ENCODE data around the gene FUT6.
"Not testable (repeated sequence)": the region's sequence is repeated elsewhere in the genome, so short reads cannot be mapped to it uniquely, and the experiment has no call there.

FUT6 gene

GRCh38 chr19:5874496-5874895 is 35.0 kb upstream of the FUT6 start:
- not testable (repeated sequence) for H3K9me3 ChIP-seq (ENCODE audit: control insufficient read depth, insufficient read depth, low read depth, low read length); H3K27ac ChIP-seq (ENCODE audit: low read depth, low read length); H3K4me1 ChIP-seq (ENCODE audit: control insufficient read depth, insufficient read depth, low read length); H3K27me3 ChIP-seq (ENCODE audit: control insufficient read depth, insufficient read depth, low read length); H3K36me3 ChIP-seq (ENCODE audit: control insufficient read depth, insufficient read depth, low read length); H3K4me3 ChIP-seq (ENCODE audit: low read depth, low read length); H3K9ac ChIP-seq (ENCODE audit: low read length)

- H3K9ac ChIP-seq (ENCODE audit: low read length): no peak overlapping the region
- H3K27me3 ChIP-seq (ENCODE audit: control insufficient read depth, insufficient read depth, low read length): no peaks in the 10 kb centered on the region
- no peak overlapping the region for H3K27ac ChIP-seq (ENCODE audit: low read depth, low read length)
- H3K36me3 ChIP-seq (ENCODE audit: control insufficient read depth, insufficient read depth, low read length): no peaks in the 10 kb centered on the region
- no peaks in the 10 kb centered on the region for H3K4me1 ChIP-seq (ENCODE audit: control insufficient read depth, insufficient read depth, low read length)
- no peak overlapping the region for H3K4me3 ChIP-seq (ENCODE audit: low read depth, low read length)
- no peaks in the 10 kb centered on the region for H3K9me3 ChIP-seq (ENCODE audit: control insufficient read depth, insufficient read depth, low read depth, low read length)
These were observed 34.2 kb upstream of the FUT6 start for GRCh38 chr19:5873617-5874199.

- H3K4me1 ChIP-seq (ENCODE audit: control insufficient read depth, insufficient read depth, low read length): no peaks in the 10 kb centered on the region
- H3K4me3 ChIP-seq (ENCODE audit: low read depth, low read length): no peak overlapping the region
- H3K9ac ChIP-seq (ENCODE audit: low read length): no peak overlapping the region
- H3K27ac ChIP-seq (ENCODE audit: low read depth, low read length): no peak overlapping the region
- no peaks in the 10 kb centered on the region for H3K36me3 ChIP-seq (ENCODE audit: control insufficient read depth, insufficient read depth, low read length)
- peaks cover 3% of the 10 kb centered on the region; the same call in 1 of the 2 replicates for H3K27me3 ChIP-seq (ENCODE audit: control insufficient read depth, insufficient read depth, low read length)
- no peaks in the 10 kb centered on the region for H3K9me3 ChIP-seq (ENCODE audit: control insufficient read depth, insufficient read depth, low read depth, low read length)
These were observed 31.5 kb upstream of the FUT6 start for GRCh38 chr19:5870986-5871394.

DNA sequence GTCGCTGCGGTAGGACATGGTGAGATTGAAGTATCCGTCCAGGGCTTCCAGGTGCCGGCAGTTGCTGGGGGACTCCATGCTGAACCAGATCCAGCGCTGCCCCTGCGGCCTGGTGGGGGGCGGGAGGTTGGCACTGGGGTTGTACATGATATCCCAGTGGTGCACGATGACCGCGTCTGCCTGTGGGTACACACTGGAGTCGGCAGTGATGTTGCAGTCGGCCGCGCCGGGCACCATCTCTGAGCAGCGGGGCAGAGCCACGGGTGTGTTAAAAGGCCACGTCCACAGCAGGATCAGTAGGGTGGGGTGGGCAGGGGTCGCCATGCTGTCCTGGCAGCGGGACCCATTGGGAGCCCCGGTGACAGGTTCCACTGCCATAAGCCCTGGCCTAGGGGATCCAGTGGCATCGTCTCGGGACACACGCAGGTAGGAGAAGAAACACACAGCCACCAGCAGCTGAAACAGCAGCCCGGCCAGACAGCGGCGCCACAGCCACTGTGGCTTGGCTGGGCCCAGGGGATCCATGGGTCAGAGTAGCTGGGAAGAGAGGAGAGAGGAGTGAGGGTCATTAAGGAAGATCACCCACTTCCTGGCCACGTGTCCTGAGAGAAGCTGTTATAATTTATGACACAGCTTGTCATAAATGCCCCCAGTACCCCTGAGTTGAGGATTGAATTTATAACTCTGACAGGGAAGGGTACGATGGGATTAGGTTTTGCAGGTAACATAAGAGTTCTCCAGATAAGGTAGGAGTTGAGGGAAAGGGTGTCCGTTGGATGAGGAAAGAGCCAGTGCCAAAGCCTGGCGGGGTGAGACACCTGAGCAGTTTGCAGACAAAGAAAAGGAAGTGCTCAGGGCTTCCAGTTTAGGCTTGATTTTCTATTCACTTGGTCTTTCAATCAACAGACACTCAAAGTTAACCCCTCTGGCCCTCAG is 28.0 kb upstream of the FUT6 start:
- H3K4me1 ChIP-seq (ENCODE audit: control insufficient read depth, insufficient read depth, low read length): no peaks in the 10 kb centered on the region
- H3K27me3 ChIP-seq (ENCODE audit: control insufficient read depth, insufficient read depth, low read length): peaks cover 3% of the 10 kb centered on the region; the same call in 1 of the 2 replicates
- no peak overlapping the region for H3K9ac ChIP-seq (ENCODE audit: low read length)
- no peak overlapping the region for H3K4me3 ChIP-seq (ENCODE audit: low read depth, low read length)
- no peaks in the 10 kb centered on the region for H3K9me3 ChIP-seq (ENCODE audit: control insufficient read depth, insufficient read depth, low read depth, low read length)
- H3K27ac ChIP-seq (ENCODE audit: low read depth, low read length): no peak overlapping the region
- no peaks in the 10 kb centered on the region for H3K36me3 ChIP-seq (ENCODE audit: control insufficient read depth, insufficient read depth, low read length)

DNA sequence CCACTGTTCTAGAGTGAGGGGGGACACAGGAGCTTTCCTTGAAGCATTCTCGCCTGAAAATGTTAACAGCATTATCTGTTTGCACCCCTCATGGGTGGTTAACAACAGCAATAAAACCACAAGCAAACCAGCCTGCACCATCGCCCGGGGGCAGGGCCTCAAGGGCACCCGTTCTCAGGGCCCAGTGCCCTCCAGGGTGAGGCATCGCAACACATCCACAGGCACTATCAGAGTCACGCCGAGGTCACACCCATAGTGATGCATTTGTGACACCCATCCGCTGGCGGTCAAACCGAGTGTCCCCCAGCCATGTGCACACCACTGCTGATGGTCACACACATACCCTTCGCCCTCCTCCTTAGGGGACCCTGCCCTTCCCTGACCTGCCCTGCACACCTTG is 26.3 kb upstream of the FUT6 start:
- no peak overlapping the region for H3K4me3 ChIP-seq (ENCODE audit: low read depth, low read length)
- H3K36me3 ChIP-seq (ENCODE audit: control insufficient read depth, insufficient read depth, low read length): no peaks in the 10 kb centered on the region
- no peaks in the 10 kb centered on the region for H3K9me3 ChIP-seq (ENCODE audit: control insufficient read depth, insufficient read depth, low read depth, low read length)
- H3K27ac ChIP-seq (ENCODE audit: low read depth, low read length): no peak overlapping the region
- no peaks in the 10 kb centered on the region for H3K4me1 ChIP-seq (ENCODE audit: control insufficient read depth, insufficient read depth, low read length)
- H3K27me3 ChIP-seq (ENCODE audit: control insufficient read depth, insufficient read depth, low read length): peaks cover 3% of the 10 kb centered on the region; the same call in 1 of the 2 replicates
- H3K9ac ChIP-seq (ENCODE audit: low read length): no peak overlapping the region

GRCh38 chr19:5864725-5865486 is 25.4 kb upstream of the FUT6 start:
- no peak overlapping the region for H3K9ac ChIP-seq (ENCODE audit: low read length)
- no peak overlapping the region for H3K27ac ChIP-seq (ENCODE audit: low read depth, low read length)
- H3K4me1 ChIP-seq (ENCODE audit: control insufficient read depth, insufficient read depth, low read length): no peaks in the 10 kb centered on the region; the same call in 1 of the 2 replicates
- no peaks in the 10 kb centered on the region for H3K9me3 ChIP-seq (ENCODE audit: control insufficient read depth, insufficient read depth, low read depth, low read length)
- peaks cover 3% of the 10 kb centered on the region; the same call in 1 of the 2 replicates for H3K27me3 ChIP-seq (ENCODE audit: control insufficient read depth, insufficient read depth, low read length)
- H3K36me3 ChIP-seq (ENCODE audit: control insufficient read depth, insufficient read depth, low read length): no peaks in the 10 kb centered on the region
- no peak overlapping the region for H3K4me3 ChIP-seq (ENCODE audit: low read depth, low read length)

DNA sequence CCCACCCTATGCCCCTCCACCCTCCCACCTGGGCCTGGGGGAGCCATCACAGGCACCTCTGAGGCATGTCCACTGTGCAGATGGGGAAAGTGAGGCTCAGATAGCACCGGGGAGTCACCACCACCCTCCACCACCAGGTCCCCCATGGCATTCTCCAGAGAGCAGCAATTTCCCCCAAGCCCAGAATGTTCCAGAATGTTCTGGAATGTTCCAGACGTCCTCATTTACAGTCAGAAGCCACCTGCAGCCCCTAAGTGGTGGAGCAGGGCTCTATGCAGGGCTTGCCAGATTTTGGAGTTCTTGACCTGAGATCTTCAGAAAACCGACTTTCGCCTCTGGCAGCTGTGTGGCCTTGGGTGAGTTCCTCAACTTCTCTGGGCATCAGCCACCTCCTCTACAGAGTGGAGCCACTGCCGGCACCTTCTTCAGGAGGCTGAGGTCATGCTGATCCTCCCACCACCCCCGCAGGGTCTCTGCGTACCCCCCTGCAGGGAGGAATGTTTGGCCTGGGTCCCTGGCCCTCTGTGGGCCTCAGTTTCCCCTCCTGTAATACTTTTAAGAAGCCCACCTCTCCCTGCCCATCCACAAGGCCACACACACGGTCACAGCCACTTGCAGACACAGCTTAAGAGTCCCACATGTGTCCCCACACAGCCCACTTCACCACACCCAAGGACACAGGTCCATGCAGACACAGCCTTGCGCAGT is 24.7 kb upstream of the FUT6 start:
- Histone ChIP-seq H3K27me3 (ENCODE audit: control insufficient read depth, insufficient read depth, low read length) (peaks cover 3% of the 10 kb centered on the region; the same call in 1 of the 2 replicates), H3K4me3 (ENCODE audit: low read depth, low read length) (no peak overlapping the region), H3K4me1 (ENCODE audit: control insufficient read depth, insufficient read depth, low read length) (no peaks in the 10 kb centered on the region; the same call in 1 of the 2 replicates), H3K36me3 (ENCODE audit: control insufficient read depth, insufficient read depth, low read length) (no peaks in the 10 kb centered on the region), H3K9ac (ENCODE audit: low read length) (no peak overlapping the region), H3K27ac (ENCODE audit: low read depth, low read length) (no peak overlapping the region), H3K9me3 (ENCODE audit: control insufficient read depth, insufficient read depth, low read depth, low read length) (no peaks in the 10 kb centered on the region)

DNA sequence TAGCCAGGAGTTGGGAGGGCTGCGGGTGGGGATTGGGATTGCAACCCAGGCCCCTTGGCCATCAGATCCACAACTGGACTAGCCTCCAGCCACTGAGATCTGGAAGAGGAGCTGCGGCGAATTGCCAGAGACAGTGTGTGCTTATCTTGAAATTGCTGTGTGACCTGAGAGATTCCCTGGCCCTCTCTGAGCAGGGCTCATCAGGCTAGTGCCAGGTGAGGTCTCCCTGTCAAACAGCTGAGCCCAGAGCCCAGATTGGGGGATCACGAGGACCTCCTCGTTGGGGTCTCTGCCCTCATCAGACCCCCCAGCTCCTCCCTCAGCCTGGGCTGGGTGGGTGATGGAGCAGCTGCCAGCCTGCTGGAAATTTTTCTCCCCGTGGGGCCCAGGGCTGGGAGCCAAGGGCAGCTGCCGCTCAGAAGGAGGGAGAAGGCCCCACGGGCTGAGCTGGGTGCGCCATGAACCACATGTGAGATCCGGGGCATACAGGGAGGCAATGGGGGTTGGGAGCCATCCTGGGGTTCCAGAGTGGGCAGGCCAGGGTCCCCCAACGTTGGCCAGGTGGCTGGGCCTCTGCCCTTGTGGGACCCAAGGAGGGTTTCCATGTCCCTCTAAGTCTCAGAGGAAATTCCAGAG is 23.6 kb upstream of the FUT6 start:
- H3K36me3 ChIP-seq (ENCODE audit: control insufficient read depth, insufficient read depth, low read length): no peaks in the 10 kb centered on the region
- H3K9ac ChIP-seq (ENCODE audit: low read length): no peak overlapping the region
- H3K4me1 ChIP-seq (ENCODE audit: control insufficient read depth, insufficient read depth, low read length): no peaks in the 10 kb centered on the region; the same call in 1 of the 2 replicates
- H3K27ac ChIP-seq (ENCODE audit: low read depth, low read length): no peak overlapping the region
- H3K27me3 ChIP-seq (ENCODE audit: control insufficient read depth, insufficient read depth, low read length): peaks cover 3% of the 10 kb centered on the region; the same call in 1 of the 2 replicates
- H3K9me3 ChIP-seq (ENCODE audit: control insufficient read depth, insufficient read depth, low read depth, low read length): no peaks in the 10 kb centered on the region
- H3K4me3 ChIP-seq (ENCODE audit: low read depth, low read length): no peak overlapping the region

GRCh38 chr19:5857203-5858081 is 17.9 kb upstream of the FUT6 start:
- Histone ChIP-seq H3K4me3 (ENCODE audit: low read depth, low read length) (no peak overlapping the region), H3K27me3 (ENCODE audit: control insufficient read depth, insufficient read depth, low read length) (peaks cover 5% of the 10 kb centered on the region; the same call in 1 of the 2 replicates), H3K4me1 (ENCODE audit: control insufficient read depth, insufficient read depth, low read length) (no peaks in the 10 kb centered on the region; the same call in 1 of the 2 replicates), H3K9ac (ENCODE audit: low read length) (no peak overlapping the region), H3K27ac (ENCODE audit: low read depth, low read length) (no peak overlapping the region), H3K36me3 (ENCODE audit: control insufficient read depth, insufficient read depth, low read length) (no peaks in the 10 kb centered on the region), H3K9me3 (ENCODE audit: control insufficient read depth, insufficient read depth, low read depth, low read length) (no peaks in the 10 kb centered on the region)

Data from HUES6 (cell line).